Right ventricle myocardium superior (tissue), 1 donor: ENCODE results near the gene KIRREL3. TPM values are rescaled to one million over a fixed set of nuclear protein-coding genes. Genes with fewer than 3 reads are reported as not detected.

Experiments
- ATAC-seq: fragments of 200-7000 bp; cut with Tn5 transposase; one replicate; pipeline ENCODE4 v1.9.1; 2020; ENCODE audit warnings: mild to moderate bottlenecking; ENCODE audit not compliant: poor library complexity
- DNase-seq: peaks from one replicate; pipeline ENCODE4 v3.0.0-alpha.2; 2020
- intact Hi-C: fragments of 100-400 bp; cut with DNase I; formaldehyde crosslinking; loops from one replicate; pipeline ENCODE4 v1.11.2; 2022
- total RNA-seq: library from RNA; stranded (reverse); fragmentation: NEBNext Ultra II Directional; extraction: Animal tissue kit (Norgen Biotek cat#: 25700); gene quantifications from one replicate; pipeline ENCODE4 v1.2.1, GENCODE V29; 2021
- donor health status: DM: no; HTN: yes; CAD: no; lungs with severe emphysema.

Gene KIRREL3
- total RNA-seq, 1 donor from 2014 or later: 0.08 TPM

DNA sequence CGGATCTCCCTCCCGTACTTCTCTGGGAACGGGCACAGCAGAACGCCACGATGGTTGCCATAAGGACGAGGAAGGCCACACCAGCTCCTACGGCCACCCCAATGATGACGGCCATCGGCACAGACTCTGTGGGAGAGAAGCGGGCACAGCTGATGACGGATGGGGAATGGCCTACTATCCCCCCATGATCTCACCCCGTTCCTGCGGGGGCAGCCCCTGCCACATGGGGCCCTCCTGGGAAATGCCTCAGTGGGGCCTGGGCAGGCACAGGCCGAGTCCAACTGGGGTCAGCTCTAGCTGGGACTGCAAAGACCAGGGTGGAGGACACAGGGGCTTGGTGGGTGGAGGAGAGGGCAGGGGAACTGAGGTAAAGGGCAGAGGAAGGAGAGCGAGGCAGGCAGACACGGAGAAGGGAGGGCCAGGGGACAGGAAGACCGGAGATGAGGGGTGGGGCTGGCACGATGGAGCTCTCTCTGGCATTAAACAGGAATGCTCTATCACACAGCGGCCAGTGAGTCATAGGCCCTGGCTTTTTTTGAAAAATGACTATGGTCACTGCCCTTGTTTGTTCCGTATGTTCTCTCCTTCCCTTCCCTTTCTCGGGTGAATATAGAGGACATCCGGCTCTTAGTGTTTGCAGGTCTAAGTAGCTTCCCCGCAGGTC, 569.0 kb downstream of the KIRREL3 start:
- ATAC-seq (peak; percentile 63), DNase-seq (peak; percentile 82)
- intact Hi-C loops: no loop called here

DNA sequence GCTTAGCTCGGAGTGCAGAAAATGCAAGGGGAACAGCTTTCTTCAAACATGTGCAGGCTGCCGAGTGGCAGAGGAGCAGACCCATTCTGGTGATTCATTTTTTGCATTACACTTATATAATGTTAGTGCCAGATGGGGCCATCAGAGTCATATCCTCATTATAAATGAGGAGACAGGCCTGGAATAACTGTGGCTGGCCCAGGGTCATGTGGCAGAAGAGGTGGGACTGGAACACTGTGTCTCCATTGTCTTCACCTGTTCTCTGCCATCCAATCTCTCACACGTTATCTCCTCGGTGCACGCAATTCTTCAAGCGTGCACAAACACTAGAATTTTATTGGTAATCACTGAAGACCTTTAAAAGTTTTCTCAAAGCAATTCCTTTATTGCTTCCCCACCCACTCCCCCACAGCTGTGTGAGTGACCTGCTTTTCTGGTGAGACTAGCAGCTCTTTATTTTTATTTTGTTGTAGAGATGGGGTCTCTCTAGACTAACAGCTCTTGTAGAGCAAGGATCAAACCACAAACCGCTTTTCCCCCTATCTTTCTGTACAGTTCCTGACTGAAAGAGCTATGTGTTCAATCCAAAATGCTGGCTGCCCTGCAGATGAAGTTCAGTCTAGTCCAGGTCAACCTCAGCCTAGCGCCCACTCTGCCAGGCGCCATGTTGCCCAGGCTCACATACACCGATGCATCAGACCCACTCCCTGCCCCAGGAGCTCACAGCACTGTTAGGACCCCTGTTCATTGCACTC, 569.8 kb downstream of the KIRREL3 start:
- intact Hi-C loops: no loop called here
- ATAC-seq (no peak), DNase-seq (no peak)

DNA sequence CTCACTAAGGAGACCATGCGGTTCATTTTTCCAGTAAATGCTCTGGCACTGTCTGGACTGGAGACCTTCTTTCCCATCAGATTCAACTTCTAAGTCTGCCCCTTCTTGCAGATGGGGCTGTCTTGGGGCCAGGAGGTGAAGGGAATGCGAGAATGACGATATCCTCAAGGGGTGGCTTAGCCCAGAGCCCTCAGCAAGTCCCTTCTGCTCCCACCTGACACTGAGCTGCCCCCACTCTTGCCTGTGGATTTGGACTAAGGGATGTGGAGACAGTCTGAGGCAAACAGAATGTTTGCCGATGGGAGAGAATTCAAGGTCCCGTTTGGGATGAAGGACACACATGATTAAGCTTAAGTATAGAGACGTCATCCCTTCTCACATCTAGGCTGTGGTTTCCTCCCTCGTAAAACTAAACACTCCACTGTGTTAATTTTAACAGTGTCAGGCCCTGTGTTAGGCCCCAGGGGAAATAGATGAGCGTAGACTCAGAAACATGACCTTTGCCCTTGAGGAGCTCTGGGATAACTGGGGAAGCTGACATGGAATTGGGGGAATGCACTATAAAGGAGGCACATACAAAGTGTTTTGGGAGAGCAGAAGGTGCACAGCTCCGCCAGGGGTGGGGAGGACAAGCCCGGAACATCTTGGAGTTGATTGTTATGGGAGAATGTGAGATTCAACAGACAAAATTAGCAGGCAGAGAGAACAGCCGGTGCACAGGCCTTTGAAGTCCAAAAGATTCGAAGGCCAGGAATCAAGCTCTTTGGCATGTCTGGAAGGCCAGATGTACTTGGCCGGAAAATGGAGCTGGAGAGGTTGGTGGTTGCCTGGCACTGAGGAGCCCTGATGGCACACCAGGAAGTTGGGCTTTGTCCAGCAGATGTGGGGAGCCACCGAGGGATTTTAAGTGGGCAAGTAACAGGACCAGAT, 573.5 kb downstream of the KIRREL3 start:
- peak; percentile 48 for ATAC-seq
- intact Hi-C loops: loop anchor here (10.0 kb wide), 1 partner anchor 58 kb away; no protein-coding TSS in a partner anchor
- no peak for DNase-seq

DNA sequence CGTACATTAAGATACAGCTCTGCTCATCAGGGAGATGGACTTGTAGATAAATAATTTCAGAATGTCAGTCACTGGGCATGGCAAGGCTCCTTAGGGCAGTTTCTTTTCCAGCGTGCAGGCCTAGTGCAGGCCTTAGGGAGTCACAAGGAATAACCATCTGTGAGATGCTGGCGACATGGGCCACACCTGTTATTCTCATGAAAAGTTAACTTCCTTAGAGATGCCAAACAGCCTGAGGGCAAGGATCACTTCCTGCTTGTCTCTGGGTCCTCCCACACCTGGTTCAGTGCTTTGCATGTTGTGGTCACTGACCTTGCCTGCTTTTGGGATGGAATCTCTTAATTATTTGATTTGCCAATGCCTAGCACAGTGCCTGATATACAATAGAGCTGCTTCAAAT, 574.5 kb downstream of the KIRREL3 start:
- intact Hi-C loops: loop anchor here (10.0 kb wide), 1 partner anchor 59 kb away; no protein-coding TSS in a partner anchor
- ATAC-seq (no peak), DNase-seq (no peak)

DNA sequence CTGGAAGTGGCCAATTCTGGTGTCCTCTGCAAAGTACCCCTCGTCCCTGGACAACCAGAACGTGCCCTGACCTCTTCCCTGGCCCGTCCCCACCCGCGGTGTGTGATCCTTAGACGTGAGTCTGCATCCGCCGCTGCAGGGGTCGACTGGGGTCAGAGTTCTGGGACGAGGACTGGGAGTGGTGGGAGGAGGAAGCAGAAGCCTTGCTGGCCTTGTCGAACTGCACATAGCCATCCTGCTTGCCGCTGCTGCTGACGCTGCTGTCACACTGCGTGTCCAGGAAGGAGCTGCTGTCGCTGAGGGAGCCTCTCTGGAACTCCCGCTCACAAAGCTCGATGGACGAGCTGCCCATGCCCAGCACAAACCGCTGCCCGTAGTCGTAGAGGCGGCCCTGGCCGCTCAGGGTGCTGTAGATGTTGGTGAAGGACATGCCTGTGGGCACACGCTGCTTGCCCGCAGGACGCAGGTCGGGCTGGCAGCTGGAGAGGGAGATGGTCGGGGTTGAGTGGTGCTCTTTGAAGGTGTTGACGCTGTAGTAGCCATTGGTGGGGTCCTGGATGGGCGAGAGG, 576.0 kb downstream of the KIRREL3 start:
- intact Hi-C loops: loop anchor here (10.0 kb wide), 1 partner anchor 60 kb away; no protein-coding TSS in a partner anchor
- DNase-seq (no peak), ATAC-seq (no peak)

DNA sequence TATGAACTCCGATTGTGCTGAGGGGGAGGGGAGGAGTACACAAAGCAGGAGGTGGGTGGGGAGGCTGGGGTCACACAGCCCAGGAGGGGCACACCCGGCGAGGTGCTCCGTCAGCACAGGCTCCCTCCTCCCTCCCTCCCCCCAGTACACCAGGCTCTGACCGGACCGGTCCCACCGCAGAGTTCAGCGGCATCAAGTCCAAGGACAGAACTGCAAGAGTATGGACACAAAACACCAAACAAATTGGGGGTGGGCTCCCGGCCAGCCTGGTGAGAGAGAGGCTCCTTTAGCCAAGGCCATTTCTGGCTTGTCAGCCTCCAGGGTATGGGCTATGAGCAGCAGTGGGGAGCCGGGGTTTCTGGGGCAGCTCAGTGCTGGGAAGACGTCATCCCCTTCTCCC, 576.8 kb downstream of the KIRREL3 start:
- DNase-seq: no peak
- intact Hi-C loops: loop anchor here (10.0 kb wide), 1 partner anchor 61 kb away; no protein-coding TSS in a partner anchor
- ATAC-seq: no peak

DNA sequence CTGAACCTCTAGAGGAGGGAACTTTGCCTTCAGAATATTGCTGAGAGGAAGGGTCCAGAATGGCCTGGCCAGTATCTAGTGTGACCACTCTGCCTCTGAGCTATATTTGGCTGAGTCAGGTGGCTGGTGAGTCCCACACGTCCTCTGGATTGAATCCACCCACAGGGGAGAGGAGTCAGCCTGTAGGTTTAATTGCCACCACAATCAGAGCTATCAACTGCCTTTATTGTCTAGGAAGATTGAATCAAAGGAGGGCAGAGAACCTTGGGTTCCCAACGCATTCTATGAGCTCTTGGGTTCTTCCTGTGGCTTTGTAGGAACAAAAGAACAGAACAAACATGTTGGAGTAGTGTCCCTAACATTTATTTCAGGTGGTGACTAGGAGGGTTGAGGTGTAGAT, 577.4 kb downstream of the KIRREL3 start:
- ATAC-seq: no peak
- intact Hi-C loops: loop anchor here (10.0 kb wide), 1 partner anchor 62 kb away; no protein-coding TSS in a partner anchor
- no peak for DNase-seq

DNA sequence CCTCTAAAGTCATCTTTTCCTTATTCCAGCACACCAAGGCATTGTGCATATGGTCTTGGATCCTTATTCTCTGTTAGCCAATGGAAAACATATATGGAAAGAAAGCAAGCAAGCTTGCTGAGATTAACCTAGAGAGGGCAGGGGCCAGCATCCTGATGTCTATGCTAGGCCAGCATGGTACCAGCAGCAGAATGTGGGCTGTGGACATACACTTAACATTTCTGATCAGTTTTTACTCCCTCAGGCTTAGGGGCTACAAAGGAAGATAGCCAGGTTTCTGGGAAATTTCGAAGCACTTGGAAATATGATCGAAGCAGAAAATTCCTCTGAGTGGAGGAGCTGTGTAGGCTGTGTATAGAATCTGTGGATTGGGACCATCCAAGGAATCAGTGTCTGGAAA, 578.1 kb downstream of the KIRREL3 start:
- intact Hi-C loops: loop anchor here (10.0 kb wide), 1 partner anchor 62 kb away; no protein-coding TSS in a partner anchor
- ATAC-seq (no peak), DNase-seq (no peak)

DNA sequence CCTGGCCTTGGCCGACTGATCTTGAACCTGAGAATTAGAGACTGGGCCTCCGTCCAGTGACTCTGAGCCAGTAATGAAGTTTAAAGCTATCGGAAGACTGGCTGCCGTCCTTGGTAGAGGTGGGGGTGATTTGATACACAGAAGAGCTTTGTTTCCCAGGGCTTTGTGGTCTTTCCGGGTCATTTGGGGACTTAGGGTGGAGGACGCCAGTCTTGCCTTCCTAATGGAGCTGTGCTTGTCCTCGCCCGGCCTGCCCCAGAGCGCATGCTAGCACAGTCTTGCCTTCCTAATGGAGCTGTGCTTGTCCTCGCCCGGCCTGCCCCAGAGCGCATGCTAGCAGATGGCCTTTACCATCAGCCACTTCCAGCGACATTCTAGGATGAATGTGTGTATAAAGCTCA, 579.3 kb downstream of the KIRREL3 start:
- intact Hi-C loops: loop anchor here (10.0 kb wide), 1 partner anchor 64 kb away; no protein-coding TSS in a partner anchor
- peak; percentile 64 for DNase-seq
- ATAC-seq: peak; percentile 51

DNA sequence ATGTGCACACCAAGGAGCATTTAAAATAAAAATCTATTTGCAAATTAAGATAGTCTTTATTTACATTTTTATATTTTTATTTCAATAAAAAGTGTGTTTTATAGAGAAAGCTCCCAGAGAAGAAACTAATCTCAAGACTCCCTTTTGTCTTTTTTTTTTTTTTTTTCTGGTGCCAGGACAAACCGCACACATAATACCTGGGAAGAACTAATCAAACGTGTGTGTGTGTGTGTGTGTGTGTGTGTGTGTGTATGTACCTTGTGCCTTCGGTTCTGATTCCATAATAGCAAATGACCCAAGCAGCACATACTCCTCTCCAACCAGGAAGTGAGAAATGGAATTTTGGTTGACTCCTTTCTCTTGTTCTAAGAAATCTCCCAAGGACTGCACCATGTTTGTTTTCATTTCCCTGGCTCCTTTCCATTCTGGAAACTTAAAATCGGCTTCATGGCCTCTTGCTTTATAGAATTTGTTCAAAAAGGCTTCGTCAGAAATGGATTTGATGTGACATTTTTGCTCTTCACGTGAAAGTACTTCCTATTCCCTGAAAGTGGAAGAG, 579.8 kb downstream of the KIRREL3 start:
- intact Hi-C loops: loop anchor here (10.0 kb wide), 1 partner anchor 64 kb away; no protein-coding TSS in a partner anchor
- ATAC-seq (no peak), DNase-seq (no peak)

DNA sequence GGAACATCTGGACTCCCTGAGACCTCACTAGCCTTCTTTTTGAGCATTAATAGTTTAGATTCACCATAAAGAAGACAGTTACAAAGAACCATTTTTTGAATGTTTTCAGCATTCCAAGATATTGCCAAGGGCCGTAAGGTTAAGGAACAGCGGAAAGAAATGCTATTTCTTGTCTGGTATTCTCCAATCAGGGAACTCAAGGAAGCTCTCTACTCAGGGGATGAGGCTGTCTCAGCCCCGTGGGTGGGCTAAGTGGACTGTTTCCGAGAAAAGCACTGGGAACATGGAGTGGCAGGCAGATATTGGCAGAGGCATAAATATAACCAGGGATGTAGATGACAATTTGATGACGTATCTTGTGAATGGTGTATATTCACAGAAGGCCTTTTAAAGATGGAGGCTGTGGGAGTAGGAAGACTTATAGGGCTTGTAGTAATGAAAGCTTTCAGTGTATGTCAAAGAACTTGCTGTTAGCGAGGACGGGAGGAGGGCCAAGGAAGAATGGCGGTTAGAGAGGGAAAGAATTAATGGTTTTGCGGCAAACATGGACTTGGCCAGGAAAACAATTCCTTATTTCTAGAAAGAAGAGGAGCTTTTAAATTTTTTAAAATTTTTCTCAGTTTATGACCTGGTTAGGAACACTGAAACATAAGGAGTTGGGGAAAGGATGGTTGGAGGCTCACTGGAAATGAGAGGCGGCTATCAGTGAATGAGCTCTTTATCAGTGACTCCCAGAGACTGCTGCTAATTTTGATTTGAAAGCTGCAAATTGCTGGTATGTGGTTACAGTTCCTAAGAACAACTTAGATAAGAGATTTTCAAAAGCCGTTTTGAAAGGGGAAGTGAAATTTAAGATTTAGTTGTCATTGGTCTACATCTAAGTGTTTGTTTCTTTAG, 580.5 kb downstream of the KIRREL3 start:
- intact Hi-C loops: loop anchor here (5.0 to 10.0 kb wide), 3 partner anchors 63 to 208 kb away; partner anchors contain the start of genes FAM118B, RPUSD4 and ST3GAL4
- no peak for ATAC-seq
- DNase-seq: no peak

DNA sequence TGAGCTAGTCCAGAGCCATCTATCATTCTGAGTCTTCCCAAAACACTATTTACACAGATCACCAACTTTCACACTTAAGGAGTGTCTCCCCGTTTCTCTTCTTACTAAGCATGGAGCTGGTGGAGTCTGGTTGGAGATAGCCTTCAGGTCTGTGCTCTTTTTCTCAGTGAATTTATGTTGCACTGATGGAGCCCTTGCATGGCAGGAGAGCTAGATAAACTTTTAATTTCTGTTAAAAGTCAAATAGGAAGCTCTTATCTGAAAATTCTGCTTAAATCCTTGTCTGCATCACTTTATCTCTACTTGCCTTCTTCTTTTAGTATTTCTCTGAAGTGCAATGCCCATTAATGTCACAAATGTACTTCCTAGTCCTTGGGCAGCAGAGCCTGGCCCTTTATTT, 581.7 kb downstream of the KIRREL3 start:
- ATAC-seq: no peak
- no peak for DNase-seq
- intact Hi-C loops: loop anchor here (5.0 kb wide), 2 partner anchors 62 to 207 kb away; partner anchors contain the start of genes FAM118B, RPUSD4 and ST3GAL4

DNA sequence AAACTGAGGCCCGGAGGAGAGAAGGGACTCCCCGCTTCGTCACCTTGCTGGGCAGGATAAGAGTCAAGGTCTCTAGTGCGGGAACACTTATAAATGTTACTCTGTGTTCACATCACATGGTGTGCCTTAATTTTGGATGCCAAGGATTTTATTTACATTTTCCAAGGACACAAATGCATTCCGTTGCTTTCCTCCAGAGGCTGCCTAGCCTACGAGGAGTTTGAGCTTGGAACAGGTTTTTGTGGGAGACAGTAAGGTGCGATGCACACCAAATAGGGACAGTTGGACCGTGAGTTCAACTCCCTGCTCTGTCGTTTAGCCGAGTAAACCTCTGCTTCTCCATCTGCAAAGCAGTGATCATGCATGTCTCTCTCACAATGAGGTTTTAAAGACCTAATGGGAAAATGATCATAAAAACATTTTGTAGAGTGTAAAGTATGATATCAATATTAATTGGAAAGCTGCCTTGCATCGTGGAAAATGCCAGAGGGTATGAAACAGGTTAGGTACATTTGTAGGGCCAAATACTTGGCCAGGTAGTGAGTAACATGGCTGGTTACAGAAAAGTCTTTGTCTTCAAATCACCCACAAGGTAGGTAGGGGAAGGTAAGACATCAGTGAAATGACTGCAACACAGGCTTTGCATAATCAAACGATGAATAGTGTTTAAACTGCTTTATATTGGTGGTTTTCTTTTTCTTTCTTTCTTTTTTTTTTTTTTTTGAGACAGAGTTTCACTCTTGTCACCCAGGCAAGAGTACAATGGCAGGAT, 583.3 kb downstream of the KIRREL3 start:
- DNase-seq: no peak
- intact Hi-C loops: loop anchor here (5.0 kb wide), 2 partner anchors 60 to 205 kb away; partner anchors contain the start of genes FAM118B, RPUSD4 and ST3GAL4
- ATAC-seq: no peak

DNA sequence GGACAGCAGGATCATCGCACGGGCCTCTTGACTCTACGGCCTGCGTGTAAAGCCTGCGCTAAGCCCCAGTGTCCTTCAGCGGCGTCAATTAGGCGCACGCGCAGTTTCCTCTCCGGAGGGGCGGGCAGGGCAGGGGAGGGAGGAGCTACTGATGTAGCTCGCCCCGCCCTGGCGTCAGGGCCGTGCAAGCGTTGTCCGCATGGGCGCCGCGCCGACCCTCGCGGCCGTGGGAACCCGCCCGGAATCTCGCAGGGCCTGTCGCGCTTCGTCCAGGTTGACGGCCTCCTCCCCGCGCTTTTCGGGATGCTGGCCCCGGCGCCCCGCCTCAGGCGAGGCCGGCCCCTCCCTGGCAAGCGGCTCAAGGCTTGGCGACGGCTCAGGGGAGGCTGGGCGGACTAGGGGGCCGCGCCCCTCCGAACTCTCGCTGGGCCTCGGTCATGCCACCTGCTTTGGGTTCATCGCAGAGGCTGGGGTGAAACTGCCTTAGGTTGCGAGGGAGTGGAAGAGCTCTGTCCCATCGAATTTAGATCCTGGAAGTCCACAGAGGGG, 584.0 kb downstream of the KIRREL3 start:
- intact Hi-C loops: loop anchor here (5.0 kb wide), 2 partner anchors 59 to 204 kb away; partner anchors contain the start of genes FAM118B, RPUSD4 and ST3GAL4
- DNase-seq: peak; percentile 96
- ATAC-seq: peak; percentile 83

DNA sequence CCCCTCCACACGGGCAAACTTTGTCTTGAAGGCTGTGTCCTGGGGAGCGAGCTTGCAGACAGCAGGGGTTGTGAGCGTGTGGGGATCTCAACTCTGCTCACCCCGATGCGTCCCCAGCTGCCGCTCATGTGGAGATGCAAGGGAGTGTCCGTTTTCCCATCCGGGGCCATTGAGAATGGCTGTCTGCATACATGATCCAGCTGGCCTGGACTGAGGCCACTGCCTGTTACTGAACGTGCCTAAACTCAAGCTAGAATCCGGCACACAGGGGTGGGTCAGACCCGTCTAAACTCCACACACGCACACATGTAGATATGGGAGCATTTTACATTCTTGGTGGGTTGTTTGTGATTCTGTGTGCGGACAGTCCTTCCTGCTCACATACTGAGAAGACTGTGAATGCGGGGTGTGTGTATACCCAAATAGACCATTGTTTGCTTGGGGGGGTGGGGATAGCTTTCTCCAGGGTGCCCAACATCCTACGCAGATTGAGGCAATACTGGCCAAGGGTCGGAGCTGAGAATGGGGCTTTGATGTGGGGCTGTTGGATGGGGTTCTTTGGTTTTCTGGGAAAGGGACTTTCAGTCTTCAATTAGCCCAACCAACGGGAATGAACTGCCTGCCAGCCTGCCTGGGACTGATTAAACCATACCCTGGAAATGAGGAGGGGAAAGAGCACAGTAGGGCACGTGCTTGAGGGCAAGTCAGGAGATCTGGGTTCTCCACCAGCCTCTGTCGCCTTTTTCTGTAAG, 584.7 kb downstream of the KIRREL3 start:
- DNase-seq (peak; percentile 93), ATAC-seq (peak; percentile 62)
- intact Hi-C loops: loop anchor here (5.0 kb wide), 2 partner anchors 59 to 204 kb away; partner anchors contain the start of genes FAM118B, RPUSD4 and ST3GAL4
